Activated naive CD4-positive, alpha-beta T cell treated with anti-CD3 and anti-CD28 coated beads for 36 hours (primary cell): Measurements from ENCODE around the gene TFDP2. TPM values are rescaled to one million over a fixed set of nuclear protein-coding genes. Genes with fewer than 3 reads are reported as not detected.
A peak's percentile ranks its signal among the peaks of the same experiment; 100 is the strongest.
"Not testable (repeated sequence)": the region's sequence is repeated elsewhere in the genome, so short reads cannot be mapped to it uniquely, and the experiment has no call there.

Experiments
- CTCF ChIA-PET: fragments of 350-600 bp; sonication (Branson Sonifier 250); formaldehyde crosslinking; loops from one replicate; lab custom pipeline; 2021; ENCODE audit warnings: antibody characterized with exemption; lab: Charles Lee
- DNase-seq: peaks from one replicate; pipeline ENCODE4 v3.0.0-alpha.2; 2020
- H3K27ac Mint-ChIP-seq: one replicate; pipeline ENCODE4 v1.8.0; 2021; ENCODE audit warnings: mild to moderate bottlenecking, mixed read lengths
- H3K27me3 Mint-ChIP-seq: one replicate; pipeline ENCODE4 v1.8.0; 2021; ENCODE audit warnings: low read depth, mixed read lengths
- H3K36me3 Mint-ChIP-seq: one replicate; pipeline ENCODE4 v1.8.0; 2021; ENCODE audit warnings: low read depth, mixed read lengths
- H3K4me1 Mint-ChIP-seq: one replicate; pipeline ENCODE4 v1.8.0; 2021; ENCODE audit warnings: low read depth, mixed read lengths
- H3K4me3 Mint-ChIP-seq: one replicate; pipeline ENCODE4 v1.8.0; 2021; ENCODE audit warnings: mild to moderate bottlenecking, moderate library complexity, mixed read lengths
- H3K9me3 Mint-ChIP-seq: one replicate; pipeline ENCODE4 v1.8.0; 2021; ENCODE audit warnings: mixed read lengths
- intact Hi-C: fragments of 100-400 bp; cut with micrococcal nuclease; formaldehyde crosslinking; loops from one replicate; pipeline ENCODE4 v1.15.1; 2023
- total RNA-seq, 2 experiments: library from RNA; stranded (reverse); gene quantifications; one replicate each; pipeline ENCODE4 v1.2.3, GENCODE V29; 2021

Gene TFDP2
- total RNA-seq, 2 experiments from 2014 or later = 23.0 to 25.0 TPM

DNA sequence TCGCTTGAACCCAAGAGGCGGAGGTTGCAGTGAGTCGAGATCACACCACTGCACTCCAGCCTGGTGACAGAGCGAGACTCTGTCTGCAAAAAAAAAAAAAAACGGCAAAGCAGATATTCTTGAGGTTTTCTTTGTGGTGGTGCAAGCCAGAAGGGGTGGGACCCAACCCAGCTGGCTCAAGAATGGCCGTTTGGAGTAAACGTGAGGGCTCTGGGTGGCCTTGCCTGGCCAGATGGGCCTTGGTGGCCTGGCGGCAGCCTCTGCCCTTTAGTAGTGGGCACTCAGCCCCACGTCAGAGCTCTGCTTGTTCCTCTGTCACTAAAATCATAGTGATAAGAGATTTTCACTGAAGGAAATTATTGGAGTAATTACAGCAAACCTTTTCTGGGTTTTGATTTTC lies 222.4 kb downstream of the TFDP2 start:
- CTCF ChIA-PET = interaction anchor here (0.9 kb wide), 1 partner anchor 13 kb away, joined by 3 read pairs; no protein-coding TSS in a partner anchor
- Mint-ChIP-seq H3K4me1 (no peaks in the 10 kb centered on the region), H3K9me3 (no peaks in the 10 kb centered on the region), H3K27ac (no peak overlapping the region), H3K4me3 (no peak overlapping the region), H3K27me3 (no peaks in the 10 kb centered on the region), H3K36me3 (peaks cover 28% of the 10 kb centered on the region)
- intact Hi-C loops = no loop called here
- no peak for DNase-seq

DNA sequence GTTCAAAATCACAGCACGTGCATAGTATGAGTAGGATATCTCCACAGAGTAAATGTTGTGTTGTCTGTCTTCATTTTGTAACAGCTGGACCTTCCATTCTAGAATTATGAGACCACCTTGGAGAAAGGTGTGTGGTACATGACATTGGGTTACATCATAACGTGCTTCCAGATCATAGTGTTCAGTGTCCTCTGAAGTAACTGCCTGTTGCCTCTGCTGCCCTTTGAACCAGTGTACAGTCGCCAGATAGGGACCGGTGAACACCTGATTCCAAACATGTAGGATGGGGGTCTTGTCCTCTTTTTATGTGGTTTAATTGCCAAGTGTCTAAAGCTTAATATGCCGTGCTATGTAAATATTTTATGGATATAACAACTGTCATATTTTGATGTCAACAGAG lies 223.7 kb downstream of the TFDP2 start:
- H3K4me1 Mint-ChIP-seq, H3K27ac Mint-ChIP-seq, DNase-seq, H3K9me3 Mint-ChIP-seq, H3K4me3 Mint-ChIP-seq, intact Hi-C loops, CTCF ChIA-PET, H3K27me3 Mint-ChIP-seq: not testable (repeated sequence)
- H3K36me3 Mint-ChIP-seq = peaks cover 35% of the 10 kb centered on the region

DNA sequence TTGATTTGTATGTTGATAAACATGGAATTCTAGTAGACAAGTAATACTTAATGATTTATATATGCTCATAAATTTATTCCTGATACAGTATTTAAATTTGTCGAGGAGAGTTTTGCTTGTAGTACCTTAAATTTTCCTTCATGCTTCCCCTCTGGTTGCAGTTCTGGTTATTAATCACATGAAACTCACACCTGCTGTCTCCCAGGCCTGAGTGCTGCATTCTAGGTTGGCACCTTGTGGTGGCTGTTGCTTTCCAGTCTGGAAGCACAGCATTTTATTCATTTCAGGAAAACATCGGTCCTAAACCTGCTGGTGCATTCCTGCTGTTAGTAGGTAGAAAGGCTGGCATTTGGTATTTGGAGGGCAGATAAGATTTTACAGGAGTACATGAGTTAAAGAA lies 228.0 kb downstream of the TFDP2 start:
- Mint-ChIP-seq H3K36me3 (peaks cover 37% of the 10 kb centered on the region), H3K9me3 (no peaks in the 10 kb centered on the region), H3K27ac (no peak overlapping the region), H3K4me3 (no peak overlapping the region), H3K4me1 (peaks cover 2% of the 10 kb centered on the region), H3K27me3 (no peaks in the 10 kb centered on the region)
- CTCF ChIA-PET = no interaction called here
- no peak for DNase-seq
- intact Hi-C loops = no loop called here

DNA sequence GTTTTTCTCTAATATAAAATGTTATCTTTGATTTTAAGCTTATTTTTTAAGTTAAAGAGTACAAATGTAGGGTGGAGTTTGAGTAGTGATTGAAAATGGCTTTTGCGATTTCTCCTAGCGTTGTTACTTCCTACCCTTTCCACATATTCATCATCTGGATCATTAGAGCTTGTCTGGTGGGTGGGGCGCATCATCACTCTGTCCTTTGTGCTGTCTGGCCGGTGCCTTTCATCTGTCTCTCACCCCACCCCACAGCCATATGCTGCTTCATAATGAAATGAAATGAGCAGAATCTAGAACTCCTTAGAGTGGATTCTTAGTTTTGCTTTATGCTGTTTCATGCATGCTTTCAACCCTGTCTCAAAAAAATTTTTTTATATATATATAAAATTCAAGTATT lies 228.6 kb downstream of the TFDP2 start:
- intact Hi-C loops = no loop called here
- Mint-ChIP-seq H3K27ac (no peak overlapping the region), H3K9me3 (no peaks in the 10 kb centered on the region), H3K36me3 (peaks cover 38% of the 10 kb centered on the region), H3K27me3 (no peaks in the 10 kb centered on the region), H3K4me3 (no peak overlapping the region), H3K4me1 (peaks cover 2% of the 10 kb centered on the region)
- no peak for DNase-seq
- CTCF ChIA-PET = no interaction called here

DNA sequence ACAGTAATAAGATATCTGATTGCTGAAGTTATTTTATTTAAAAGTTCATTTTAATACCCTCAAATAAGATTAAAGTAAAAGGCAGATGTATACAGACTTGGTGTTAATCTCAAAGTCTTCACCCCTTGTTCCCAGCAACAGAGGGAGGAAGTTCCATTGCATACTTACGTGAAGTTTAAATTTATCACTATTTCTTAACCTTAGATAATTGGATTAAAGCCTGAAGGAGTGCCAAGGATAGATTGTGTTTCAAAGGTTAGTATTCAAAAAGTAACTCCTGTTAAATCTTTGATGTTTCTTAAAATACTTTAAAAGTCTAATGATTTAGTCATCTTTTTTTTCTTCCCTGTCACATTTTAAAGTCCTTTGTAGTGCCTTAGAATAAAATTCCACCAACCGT lies 233.6 kb downstream of the TFDP2 start:
- Mint-ChIP-seq H3K27ac (no peak overlapping the region), H3K4me3 (no peak overlapping the region), H3K4me1 (peaks cover 3% of the 10 kb centered on the region), H3K36me3 (peaks cover 33% of the 10 kb centered on the region), H3K9me3 (peaks cover 2% of the 10 kb centered on the region), H3K27me3 (no peaks in the 10 kb centered on the region)
- no peak for DNase-seq
- CTCF ChIA-PET = no interaction called here
- intact Hi-C loops = no loop called here

DNA sequence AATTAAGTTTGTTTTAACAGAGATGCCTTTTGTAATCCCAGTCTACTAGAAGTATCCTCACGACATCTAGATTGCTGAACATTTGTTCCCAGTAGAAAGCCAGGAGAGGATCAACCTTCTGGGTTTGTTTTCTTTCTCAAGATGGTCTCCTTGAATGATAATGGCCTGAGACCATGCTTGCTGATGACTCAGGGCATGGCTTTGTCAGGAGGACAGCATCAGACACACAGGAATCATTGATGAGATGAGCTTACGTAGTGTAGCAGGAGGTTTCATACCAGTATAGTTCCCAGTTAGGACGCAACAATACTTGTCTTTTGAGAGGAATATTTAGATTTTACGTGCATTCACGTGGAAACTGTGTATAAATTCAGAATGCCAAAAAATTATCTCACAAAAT lies 234.3 kb downstream of the TFDP2 start:
- no peaks in the 10 kb centered on the region for H3K27me3 Mint-ChIP-seq
- peaks cover 2% of the 10 kb centered on the region for H3K4me1 Mint-ChIP-seq
- no peak overlapping the region for H3K27ac Mint-ChIP-seq
- intact Hi-C loops = no loop called here
- H3K4me3 Mint-ChIP-seq = no peak overlapping the region
- CTCF ChIA-PET = interaction anchor here (0.8 to 3.3 kb wide), 3 partner anchors 9 to 177 kb away, joined by 3 to 17 read pairs (median 11); partner anchors contain the start of gene RNF7
- DNase-seq = no peak
- H3K36me3 Mint-ChIP-seq = peaks cover 31% of the 10 kb centered on the region
- peaks cover 2% of the 10 kb centered on the region for H3K9me3 Mint-ChIP-seq

DNA sequence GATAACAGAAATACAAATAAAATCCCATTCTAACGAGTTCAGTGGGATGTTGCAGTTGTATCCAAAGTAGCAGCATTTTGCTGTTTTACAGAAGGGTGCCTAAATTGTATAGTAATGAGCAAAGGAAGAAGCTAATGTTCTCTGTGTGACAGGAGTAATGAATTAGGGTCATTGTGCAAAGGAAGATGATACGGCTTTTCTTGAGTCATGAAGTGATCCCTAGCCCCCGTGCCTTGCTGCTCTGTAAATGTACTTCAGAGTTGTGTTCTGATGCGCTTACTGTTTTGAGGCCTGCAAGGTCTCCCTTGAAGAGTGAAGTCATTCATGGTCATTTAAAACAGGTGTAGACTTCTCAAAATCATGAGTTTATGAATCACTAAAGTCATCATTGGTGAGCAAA lies 235.0 kb downstream of the TFDP2 start:
- no peak for DNase-seq
- Mint-ChIP-seq H3K27ac (no peak overlapping the region), H3K27me3 (no peaks in the 10 kb centered on the region), H3K4me1 (peaks cover 2% of the 10 kb centered on the region), H3K36me3 (peaks cover 35% of the 10 kb centered on the region), H3K9me3 (peaks cover 2% of the 10 kb centered on the region), H3K4me3 (no peak overlapping the region)
- CTCF ChIA-PET = interaction anchor here (0.7 to 3.3 kb wide), 9 partner anchors 10 to 176 kb away, joined by 3 to 17 read pairs (median 4); partner anchors contain the start of gene RNF7
- intact Hi-C loops = no loop called here

DNA sequence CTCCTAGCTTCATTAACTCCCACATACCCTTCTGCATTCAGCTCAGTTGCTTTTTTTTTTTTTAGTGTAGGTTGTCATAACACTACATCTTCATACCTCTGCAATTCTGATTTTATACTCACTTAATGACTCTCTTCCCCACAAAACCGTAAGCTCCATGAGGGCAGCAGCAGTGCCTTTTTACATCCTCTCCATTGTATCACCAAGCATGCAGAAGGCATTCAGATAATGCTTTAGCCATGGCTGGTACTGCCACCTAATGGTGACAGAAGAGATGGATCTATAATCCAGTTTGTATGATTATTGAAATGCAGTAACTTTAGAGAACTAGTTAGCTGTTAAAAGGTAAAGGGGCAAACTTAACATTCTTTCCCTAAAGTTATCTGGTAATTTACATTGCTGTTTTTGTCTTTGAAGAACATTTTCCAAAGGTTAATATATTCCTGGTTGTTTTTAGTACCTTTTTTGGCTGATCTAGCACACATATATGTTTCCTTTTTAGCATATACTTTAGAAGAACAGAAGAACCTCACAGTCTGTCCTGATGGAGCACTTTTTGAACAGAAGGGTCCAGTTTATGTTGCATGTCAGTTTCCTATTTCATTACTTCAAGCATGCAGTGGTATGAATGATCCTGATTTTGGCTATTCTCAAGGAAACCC lies 236.1 kb downstream of the TFDP2 start:
- H3K27ac Mint-ChIP-seq = no peak overlapping the region
- DNase-seq = peak; percentile 72
- intact Hi-C loops = loop anchor here (1.0 kb wide), 5 partner anchors 37 to 453 kb away; partner anchors contain the start of genes ATP1B3 and RNF7
- peaks cover 2% of the 10 kb centered on the region for H3K4me1 Mint-ChIP-seq
- CTCF ChIA-PET = interaction anchor here (0.6 to 3.3 kb wide), 22 partner anchors 9 to 336 kb away, joined by 3 to 17 read pairs (median 3); partner anchors contain the start of gene RNF7
- no peak overlapping the region for H3K4me3 Mint-ChIP-seq
- H3K9me3 Mint-ChIP-seq = peaks cover 2% of the 10 kb centered on the region
- peaks cover 46% of the 10 kb centered on the region for H3K36me3 Mint-ChIP-seq
- no peaks in the 10 kb centered on the region for H3K27me3 Mint-ChIP-seq

DNA sequence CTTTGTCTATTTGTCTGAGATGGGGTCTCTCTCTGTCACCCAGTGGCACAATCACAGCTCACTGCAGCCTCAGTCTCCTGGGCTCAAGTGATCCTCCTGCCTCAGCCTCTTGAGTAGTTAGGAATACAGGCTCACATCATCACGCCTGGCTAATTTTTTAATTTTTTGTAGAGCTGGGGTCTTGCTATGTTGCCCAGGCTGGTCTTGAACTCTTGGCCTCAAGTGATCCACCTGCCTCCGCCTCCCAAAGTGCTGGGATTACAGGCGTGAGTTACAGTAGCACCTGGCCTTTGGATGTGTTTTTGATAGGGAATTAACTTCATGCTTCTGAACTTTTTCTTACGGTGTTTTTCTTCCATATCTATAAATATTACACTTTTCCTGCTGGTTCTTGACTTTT lies 239.4 kb downstream of the TFDP2 start:
- intact Hi-C loops, DNase-seq, CTCF ChIA-PET: not testable (repeated sequence)

DNA sequence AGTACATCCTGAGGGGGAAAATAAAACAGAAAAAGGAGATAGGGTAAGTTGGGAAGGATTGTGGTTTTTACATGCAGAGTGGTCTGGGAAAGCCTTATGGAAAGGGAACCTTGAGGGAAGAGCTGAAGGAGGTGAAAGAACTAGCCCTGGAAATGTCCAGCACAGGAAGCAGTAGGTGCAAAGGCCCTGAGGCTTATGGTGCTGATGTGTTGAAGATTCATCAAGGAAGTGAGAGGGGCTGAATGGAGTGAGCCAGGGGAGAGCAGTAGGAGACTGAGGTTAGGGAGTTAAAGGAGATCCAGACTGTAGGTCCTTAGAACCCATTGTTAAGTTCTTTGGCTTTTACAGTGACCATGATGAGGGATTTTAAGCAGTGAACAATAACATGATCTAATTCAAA lies 239.9 kb downstream of the TFDP2 start:
- CTCF ChIA-PET = interaction anchor here (0.7 kb wide), 1 partner anchor 9 kb away, joined by 3 read pairs; no protein-coding TSS in a partner anchor
- no peak for DNase-seq
- Mint-ChIP-seq H3K36me3 (peaks cover 48% of the 10 kb centered on the region), H3K27me3 (no peaks in the 10 kb centered on the region), H3K4me3 (no peak overlapping the region), H3K4me1 (peaks cover 7% of the 10 kb centered on the region), H3K9me3 (peaks cover 2% of the 10 kb centered on the region), H3K27ac (no peak overlapping the region)
- intact Hi-C loops = no loop called here

More for the DNA sequence above, 239.4 kb downstream of the TFDP2 start:
- H3K27me3 Mint-ChIP-seq, H3K9me3 Mint-ChIP-seq, H3K4me3 Mint-ChIP-seq, H3K27ac Mint-ChIP-seq, H3K4me1 Mint-ChIP-seq: not testable (repeated sequence)
- H3K36me3 Mint-ChIP-seq = peaks cover 51% of the 10 kb centered on the region

DNA sequence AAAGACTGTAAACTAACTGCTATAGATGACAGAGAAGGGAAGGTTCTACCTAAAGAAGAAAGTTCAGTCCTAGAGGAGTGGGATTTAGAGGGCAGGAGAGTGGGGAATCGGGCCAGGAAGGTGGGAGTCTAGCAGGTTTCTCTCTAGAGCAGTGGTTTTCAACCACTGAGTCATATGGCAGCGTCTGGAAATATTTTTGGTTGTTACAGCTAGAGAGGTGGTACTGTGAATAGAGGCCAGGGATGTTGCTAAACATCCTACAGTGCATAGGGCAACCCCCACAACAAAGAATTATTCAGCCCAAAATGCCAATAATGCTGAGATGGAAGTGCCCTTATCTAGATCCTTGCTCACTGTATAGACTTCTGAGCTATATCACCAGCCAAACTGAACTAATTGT lies 244.2 kb downstream of the TFDP2 start:
- Mint-ChIP-seq H3K36me3 (peaks cover 41% of the 10 kb centered on the region), H3K27me3 (no peaks in the 10 kb centered on the region), H3K4me1 (peaks cover 15% of the 10 kb centered on the region), H3K9me3 (peaks cover 4% of the 10 kb centered on the region), H3K27ac (no peak overlapping the region), H3K4me3 (no peak overlapping the region)
- intact Hi-C loops = no loop called here
- DNase-seq = no peak
- CTCF ChIA-PET = interaction anchor here (1.0 to 2.7 kb wide), 2 partner anchors 8 to 10 kb away, joined by 3 to 13 read pairs; no protein-coding TSS in a partner anchor

DNA sequence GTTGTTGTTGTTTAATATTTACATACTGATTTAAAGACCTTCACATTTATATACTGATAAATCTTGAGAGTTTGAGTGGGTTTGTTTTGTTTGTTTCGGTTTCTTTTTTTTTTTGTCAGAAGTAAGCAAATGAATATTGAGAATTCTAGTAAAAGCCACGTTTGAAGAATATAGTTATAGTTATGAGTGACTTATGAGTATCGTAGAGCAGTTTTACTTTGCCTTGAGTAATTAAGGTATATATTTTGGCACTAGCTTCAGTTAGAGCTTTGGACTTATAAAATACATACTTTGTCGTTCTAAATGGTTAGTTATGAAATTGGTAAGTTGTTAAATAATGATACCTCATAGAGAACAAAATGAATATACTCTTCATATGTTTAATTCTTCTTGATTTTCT lies 245.1 kb downstream of the TFDP2 start:
- no peak overlapping the region for H3K4me3 Mint-ChIP-seq
- peaks cover 20% of the 10 kb centered on the region for H3K4me1 Mint-ChIP-seq
- intact Hi-C loops = no loop called here
- H3K27ac Mint-ChIP-seq = no peak overlapping the region
- no peaks in the 10 kb centered on the region for H3K27me3 Mint-ChIP-seq
- peaks cover 41% of the 10 kb centered on the region for H3K36me3 Mint-ChIP-seq
- peaks cover 9% of the 10 kb centered on the region for H3K9me3 Mint-ChIP-seq
- no peak for DNase-seq
- CTCF ChIA-PET = interaction anchor here (0.5 to 2.7 kb wide), 4 partner anchors 9 to 327 kb away, joined by 4 to 13 read pairs (median 4); no protein-coding TSS in a partner anchor

DNA sequence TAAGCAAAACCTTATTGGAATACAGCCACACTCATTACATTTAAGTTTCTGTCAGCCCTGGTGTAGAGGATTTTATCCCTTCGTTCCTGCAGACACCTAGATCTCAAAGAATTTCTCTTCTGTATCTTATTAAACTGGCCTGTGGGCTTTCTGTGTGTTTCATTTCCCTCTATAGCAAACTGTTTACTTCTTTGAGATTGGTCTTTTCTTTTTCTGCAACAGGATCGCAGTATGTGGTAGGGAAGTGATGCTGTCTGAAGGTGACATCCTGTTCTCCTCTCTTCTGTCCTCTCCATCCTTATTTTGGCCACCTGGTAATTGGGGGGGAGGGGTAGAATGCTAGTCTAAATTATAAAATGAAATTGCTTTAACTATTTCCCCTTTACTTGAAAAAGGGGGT lies 247.4 kb downstream of the TFDP2 start:
- CTCF ChIA-PET = no interaction called here
- no peak for DNase-seq
- H3K27me3 Mint-ChIP-seq = no peaks in the 10 kb centered on the region
- intact Hi-C loops = no loop called here
- peaks cover 36% of the 10 kb centered on the region for H3K36me3 Mint-ChIP-seq
- H3K9me3 Mint-ChIP-seq = peaks cover 15% of the 10 kb centered on the region
- H3K4me1 Mint-ChIP-seq = peaks cover 27% of the 10 kb centered on the region
- H3K27ac Mint-ChIP-seq = no peak overlapping the region
- H3K4me3 Mint-ChIP-seq = no peak overlapping the region
